Stimulated activated CD8-positive, alpha-beta memory T cell treated with anti-CD3 and anti-CD28 coated beads, Interleukin-15, amount 100 ng/mL, for 1 hour (primary cell): ENCODE data around the gene LOXL3.

Source experiments
- DNase-seq: peaks from one replicate; pipeline ENCODE4 v3.0.0-alpha.2; 2020; ENCODE audit warnings: low read depth

LOXL3 gene

GRCh38 chr2:74507145-74507925 lies 46.4 kb downstream of the LOXL3 start, which contains the start of gene PCGF1:
Gene PCGF1 (minus strand): TSS chr2:74507695. CDS start chr2:74507668, 27 bp downstream.
- DNase-seq: peak; percentile 99

GRCh38 chr2:74505448-74506246 lies 48.1 kb downstream of the LOXL3 start:
- DNase-seq: no peak

GRCh38 chr2:74504591-74504990 lies 49.2 kb downstream of the LOXL3 start:
- no peak for DNase-seq

- DNase-seq: no peak
Measured at GRCh38 chr2:74503506-74504475, 50.0 kb downstream of the LOXL3 start.

- no peak for DNase-seq
Measured at GRCh38 chr2:74502720-74503505, 50.8 kb downstream of the LOXL3 start.

GRCh38 chr2:74502147-74502719 lies 51.5 kb downstream of the LOXL3 start:
- no peak for DNase-seq

GRCh38 chr2:74501335-74502071 lies 52.2 kb downstream of the LOXL3 start:
- DNase-seq: no peak

GRCh38 chr2:74500578-74500946 lies 53.2 kb downstream of the LOXL3 start:
- DNase-seq: no peak

GRCh38 chr2:74499940-74500577 lies 53.7 kb downstream of the LOXL3 start:
- DNase-seq: no peak

- no peak for DNase-seq
Measured at GRCh38 chr2:74499267-74499939, 54.3 kb downstream of the LOXL3 start, which contains the start of gene LBX2. Gene LBX2 (minus strand): TSS chr2:74499603. CDS start chr2:74499537, 66 bp downstream.

GRCh38 chr2:74498500-74499266 lies 55.1 kb downstream of the LOXL3 start:
- no peak for DNase-seq

- DNase-seq: no peak
Measured at GRCh38 chr2:74497777-74498499, 55.8 kb downstream of the LOXL3 start.

- no peak for DNase-seq
Measured at GRCh38 chr2:74496997-74497776, 56.6 kb downstream of the LOXL3 start.

GRCh38 chr2:74495440-74495839 lies 58.3 kb downstream of the LOXL3 start:
- no peak for DNase-seq

GRCh38 chr2:74493546-74493945 lies 60.2 kb downstream of the LOXL3 start:
- no peak for DNase-seq

GRCh38 chr2:74491648-74492544 lies 61.8 kb downstream of the LOXL3 start:
- no peak for DNase-seq
